ENCODE measurements around the gene PNMA8A.
"Not testable (repeated sequence)": the region's sequence is repeated elsewhere in the genome, so short reads cannot be mapped to it uniquely, and the experiment has no call there.

PNMA8A gene

DNA sequence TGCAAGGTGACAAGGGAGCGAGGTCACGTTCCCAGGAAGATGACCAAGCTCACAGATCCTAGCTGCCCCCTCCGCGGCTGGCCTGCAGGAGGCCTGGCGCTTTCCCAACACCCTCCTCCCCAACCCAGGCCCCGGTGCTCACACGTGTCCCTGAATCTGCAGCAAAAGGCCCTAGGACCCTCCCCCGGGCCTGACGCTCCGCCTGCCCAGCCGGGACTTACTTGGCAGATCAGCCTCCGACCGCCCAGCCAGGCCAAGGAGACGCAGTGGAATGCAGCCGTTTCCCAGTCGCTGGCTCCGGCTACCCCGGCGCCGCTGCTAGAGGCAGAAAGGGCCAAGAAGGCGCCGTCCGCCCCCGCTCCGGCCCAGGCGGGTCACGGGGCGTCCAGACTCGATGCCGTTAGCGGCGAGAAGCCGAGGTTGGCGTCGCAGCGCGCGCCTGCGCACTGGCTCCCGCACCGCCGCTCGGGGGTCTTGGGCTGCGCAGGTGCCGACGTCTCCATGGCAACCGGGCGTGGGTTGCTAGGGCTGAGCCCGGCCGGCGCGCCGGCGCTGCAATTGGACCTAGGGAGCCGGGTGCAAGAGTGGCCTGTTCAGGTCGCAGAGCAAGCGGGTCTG, at the start of gene PNMA8A:
PNMA8A (minus strand) TSS at position 448 of the 618 bp plus-strand sequence. CDS start 528 bp downstream, outside the sequence.
- no peak for DNase-seq

DNA sequence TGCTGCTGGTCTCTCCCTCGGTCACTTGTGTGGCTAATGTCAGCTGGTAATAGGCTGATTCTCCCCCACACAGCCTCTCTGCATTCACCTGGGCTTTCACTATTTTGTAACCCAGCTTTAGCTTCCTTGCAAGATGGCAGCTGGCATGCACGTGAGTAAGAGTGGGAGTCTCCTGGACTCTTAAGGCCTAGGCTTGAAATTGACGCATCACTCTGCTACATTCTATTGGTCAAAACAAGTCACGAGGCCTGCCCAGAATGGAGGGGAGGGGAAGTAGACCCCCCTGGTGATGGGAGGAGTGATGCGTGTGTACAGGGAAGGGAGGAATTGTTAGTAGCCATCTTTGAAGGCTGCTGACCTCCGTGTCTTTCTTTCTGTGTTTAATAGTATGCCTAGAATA, 49.3 kb upstream of the PNMA8A start:
- no peak for DNase-seq

DNA sequence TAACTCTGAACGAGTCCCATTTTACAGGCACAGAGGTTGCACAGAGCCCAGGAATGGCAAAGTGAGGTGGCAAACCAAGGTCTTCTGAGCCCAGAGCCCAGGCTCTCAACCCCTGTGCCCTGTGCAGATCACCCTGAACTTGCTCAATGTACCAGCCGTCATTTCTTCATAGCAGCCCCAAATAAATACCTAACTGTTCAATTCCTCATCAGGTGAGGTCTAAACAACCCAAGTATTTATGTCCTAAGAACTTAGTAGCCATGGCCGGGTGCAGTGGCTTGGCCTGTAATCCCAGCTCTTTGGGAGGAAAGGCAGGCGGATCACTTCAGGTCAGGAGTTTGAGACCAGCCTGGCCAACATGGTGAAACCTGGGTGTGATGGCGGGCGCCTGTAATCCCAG, 46.1 kb upstream of the PNMA8A start:
- DNase-seq: no peak

DNA sequence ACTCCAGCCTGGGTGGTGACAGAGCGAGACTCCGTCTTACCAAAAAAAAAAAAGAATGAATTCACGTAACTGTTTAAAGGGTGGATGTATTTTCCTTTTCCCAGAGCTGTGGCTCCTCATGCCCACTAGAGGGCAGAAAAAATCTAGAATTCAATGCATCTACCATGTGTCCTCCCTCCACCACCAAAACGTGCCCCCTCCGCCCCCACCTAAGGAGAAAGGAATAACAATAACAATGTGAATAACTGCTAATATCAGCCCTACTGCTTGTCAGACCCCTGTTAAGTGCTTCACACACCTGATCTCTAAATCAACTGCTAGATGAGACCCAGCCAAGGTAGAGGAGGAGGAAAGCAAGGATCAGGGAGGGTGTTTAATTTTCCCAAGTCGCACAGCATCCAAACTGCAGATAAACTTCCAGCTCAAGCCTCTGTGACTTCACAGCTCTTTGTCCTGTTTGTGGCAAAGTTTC, 44.6 kb upstream of the PNMA8A start:
- DNase-seq: peak; percentile 39

GRCh38 chr19:46515290-46515609, 43.9 kb upstream of the PNMA8A start:
- DNase-seq: no peak

- no peak for DNase-seq
Observed at GRCh38 chr19:46514589-46515289, 43.4 kb upstream of the PNMA8A start.

DNA sequence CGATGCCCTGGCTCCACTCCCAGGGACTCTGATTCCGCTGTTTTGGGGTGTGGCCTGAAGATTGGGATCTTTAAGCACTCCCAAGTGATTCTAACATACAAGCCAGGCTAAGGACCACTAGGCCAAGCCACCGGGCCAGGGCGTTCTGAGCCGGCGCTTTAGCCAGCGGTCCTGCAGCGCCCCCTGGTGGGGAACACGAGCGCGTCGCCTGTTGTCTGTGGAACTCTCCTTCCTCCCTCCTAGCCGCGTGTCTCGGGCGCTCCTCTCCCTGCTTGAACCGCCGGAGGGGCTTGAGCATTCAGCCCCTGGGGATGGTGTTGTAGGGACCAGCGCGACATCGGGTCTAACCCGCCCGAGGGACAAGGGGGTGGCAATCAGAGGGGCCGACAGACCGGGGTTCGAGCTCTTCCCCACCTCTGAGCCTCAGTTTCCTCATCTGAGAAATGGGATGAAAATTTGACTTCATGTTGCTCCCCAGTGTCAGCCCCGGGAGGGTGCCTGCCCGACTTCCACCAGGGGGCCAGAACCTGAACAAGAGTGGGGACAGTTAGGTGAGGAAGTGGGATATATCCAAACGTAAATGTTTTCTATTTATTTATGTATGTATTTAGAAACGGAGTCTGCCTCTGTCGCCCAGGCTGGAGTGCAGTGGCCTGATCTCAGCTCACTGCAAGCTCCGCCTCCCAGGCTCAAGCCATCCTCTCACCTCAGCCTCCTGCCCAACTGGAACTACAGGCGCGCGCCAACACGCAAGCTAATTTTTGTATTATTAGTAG, 42.3 kb upstream of the PNMA8A start:
- DNase-seq: peak; percentile 83

DNA sequence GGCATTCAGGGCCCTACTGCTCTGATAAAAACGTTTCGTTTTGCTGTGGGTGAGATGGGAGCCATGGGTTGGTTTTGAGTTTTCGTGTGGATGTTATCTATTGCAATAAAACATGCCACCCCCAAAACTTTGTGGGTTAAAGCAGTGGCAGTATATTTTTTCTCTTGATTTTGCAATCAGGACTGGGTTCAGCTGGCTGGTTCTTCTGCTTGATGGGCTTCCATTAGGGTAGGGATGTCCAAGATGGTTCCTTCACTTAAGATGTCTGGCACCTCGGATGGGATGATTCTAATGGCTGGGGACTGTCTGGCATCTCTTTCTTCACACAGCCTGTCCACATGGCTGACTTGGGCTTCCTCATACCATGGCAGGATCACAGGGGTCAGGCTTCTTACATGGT, 39.9 kb upstream of the PNMA8A start:
- DNase-seq: no peak

GRCh38 chr19:46508206-46508605, 36.8 kb upstream of the PNMA8A start:
- no peak for DNase-seq

DNA sequence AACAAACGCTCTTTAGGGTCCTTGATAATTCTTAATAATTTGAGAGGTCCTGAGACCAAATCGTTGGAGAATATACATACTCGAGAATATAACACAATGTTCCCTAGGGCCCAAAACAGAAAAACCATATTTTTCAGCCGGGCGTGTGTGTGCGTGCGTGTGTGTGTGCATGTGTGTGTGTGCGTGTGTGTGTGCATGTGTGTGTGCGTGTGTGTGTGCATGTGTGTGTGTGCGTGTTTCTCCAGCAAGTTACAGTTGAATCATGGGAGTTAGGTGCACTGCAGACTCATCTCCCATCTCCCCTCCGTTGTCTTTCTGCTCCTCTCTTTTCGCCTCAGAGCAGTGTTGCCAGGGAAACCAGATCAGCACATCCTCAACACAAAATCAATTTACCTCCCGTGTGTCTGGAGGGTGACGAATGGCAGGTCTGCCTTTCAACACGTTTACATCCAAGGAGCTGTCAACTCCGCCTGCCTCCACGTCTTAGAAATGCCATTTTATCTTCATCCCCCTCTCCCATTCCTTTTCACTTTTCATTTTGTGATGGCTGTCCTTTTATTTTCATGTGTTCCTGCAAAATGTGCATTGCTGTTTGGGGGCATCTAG, 32.6 kb upstream of the PNMA8A start:
- DNase-seq: no peak

DNA sequence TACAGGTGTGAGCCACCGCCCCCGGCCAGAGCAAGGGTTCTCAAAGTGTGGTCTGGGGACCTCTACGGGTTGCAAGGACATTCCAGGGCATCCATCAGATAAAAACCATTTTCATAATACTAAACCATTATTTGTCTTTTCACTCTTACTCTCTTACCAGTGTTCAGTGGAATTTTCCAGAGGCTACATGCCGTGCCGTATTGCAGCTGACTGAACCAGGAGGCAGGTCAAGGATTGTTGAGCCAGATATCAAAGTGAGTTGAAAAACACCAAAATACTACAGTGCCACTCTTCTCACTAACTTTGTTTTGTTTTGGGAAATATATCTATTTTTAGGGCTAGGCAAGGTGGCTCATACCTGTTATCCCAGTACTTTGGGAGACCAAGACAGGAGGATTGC, 31.5 kb upstream of the PNMA8A start:
- DNase-seq: no peak

DNA sequence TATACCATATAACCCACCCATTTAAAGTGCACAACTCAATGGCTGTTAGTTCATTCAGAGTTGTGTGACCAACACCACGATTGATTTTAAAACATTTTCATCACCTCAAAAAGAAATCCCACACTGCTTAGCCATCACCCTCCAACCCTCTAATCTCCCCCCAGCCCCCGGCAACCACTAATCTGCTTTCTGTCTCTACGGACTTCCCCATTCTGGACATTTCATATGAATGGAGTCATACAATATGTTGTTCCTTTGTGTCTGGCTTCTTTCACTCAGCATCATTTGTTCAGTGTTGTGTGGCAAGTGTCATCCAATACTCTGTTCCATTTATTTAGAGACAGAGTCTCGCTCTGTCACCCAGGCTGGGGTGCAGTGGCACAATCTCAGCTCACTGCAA, 28.3 kb upstream of the PNMA8A start:
- no peak for DNase-seq

- DNase-seq: no peak
Observed at GRCh38 chr19:46497773-46498172, 26.4 kb upstream of the PNMA8A start.

DNA sequence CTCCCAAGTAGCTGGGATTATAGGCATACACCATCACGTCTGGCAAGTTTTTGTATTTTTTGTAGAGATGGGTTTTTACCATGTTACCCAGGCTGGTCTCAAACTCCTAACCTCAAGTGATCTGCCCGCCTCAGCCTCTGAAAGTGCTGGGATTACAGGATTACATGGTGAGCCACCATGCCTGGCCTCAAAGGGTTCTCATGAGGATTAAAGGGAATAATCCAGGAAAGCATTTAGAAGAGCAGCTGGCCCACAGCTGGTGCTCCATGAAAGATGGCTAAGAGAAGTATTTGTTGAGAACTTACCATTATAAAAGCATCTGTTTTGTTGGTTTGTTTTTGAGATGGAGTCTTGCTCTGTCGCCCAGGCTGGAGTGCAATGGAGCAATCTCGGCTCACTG, 25.5 kb upstream of the PNMA8A start:
- not testable (repeated sequence) for DNase-seq

DNA sequence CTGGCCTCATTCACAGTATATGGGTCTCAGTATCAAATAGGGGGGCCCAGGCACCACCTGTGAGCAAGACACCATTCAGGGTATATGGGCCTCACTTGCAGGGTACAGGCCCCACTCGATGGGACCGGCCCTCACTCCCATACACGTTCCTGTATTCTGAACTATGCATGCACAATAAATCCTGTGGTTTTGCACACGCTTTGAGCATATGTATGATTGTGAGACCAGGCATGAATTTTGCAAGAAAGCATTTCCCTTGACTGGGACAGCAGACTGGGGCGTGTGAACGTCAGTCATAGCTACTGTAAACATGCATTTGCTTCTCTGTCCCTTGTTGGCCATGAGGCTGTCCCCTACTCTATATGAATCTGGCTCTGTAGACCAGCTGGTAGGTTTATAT, 24.9 kb upstream of the PNMA8A start:
- DNase-seq: no peak

GRCh38 chr19:46495786-46496099, 24.4 kb upstream of the PNMA8A start, which contains the start of gene PNMA8B:
TSS of gene PNMA8B (minus strand) at chr19:46495867. CDS start at chr19:46495465, 402 bp downstream.
- peak; percentile 47 for DNase-seq

DNA sequence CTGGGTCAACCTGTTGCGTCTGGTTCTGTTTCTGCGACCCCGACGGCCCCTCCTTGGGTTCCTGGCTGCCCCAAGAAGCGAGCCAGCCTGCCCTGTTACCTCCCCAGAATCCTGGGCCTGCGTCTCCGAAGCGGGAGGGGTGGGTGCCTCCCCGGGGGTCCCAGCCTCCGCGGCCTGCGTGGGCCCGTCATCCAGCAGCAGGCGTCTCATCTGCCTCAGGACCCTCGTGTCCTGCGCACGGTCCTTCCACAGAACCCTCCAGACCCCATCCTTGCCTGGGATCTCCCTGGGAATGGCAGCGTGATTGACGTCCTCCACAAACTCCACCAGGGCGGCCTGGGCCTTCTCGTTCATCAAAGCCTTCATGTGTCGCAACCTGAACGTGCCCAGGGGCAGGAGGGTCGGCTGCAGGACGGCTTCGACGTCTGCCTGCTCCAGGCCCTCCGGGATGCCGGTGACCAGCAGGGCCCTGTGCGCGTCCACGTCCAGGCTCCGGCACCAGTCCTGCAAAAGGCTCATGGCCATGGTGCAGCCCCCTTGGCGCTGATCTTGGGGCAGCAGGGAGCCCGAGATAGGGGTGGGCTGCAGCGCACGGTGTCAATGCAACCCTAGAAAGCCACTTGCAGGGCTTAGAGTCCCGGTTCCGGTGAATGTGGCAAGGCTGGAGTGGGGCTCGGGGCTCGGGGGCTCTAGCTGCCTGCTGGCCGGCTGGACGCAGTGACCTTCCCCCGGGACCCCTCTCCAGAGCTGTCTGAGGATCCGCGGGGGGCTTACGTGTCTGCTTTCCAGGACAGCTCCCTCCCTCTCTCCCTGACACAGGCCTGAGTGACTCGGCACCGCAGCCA, 23.8 kb upstream of the PNMA8A start:
- no peak for DNase-seq

DNA sequence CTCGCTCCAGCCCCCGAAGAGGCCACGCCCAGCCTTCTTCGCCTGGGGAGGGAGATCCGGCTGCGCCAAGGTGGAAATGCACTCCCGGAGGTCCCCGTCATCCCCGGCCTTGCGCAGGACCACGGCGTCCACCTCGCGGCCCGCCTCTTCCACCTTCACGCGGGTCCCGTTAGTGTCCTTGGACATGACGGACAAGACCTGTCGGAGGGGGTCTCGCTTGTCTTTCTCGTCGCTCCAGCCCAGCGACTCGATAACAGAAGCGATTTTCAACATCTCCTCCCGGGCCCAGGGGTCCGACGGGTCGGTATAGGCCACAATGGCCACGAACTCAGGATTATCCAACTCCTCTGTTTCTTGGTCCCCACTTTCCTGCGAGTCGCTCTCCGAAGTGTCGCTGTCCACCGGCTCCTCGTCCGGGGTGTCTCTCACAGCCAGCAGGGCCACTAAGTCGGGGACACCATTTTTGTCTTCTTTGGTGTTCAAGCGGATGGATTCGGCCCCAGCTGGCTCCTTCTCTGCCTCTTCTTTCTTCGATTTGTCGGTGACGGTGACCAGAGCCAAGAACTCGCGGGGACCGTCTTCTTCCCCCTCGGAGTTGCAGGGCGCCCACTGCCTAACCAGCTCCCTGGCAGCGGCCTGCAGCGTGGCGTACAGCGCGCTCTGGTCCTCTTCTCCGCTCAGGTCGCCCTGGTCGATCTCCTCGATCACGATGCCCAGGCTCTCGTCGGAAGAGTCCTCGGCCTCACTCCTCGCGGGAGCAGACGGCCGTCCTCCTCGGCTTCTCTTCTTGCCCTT, 23.0 kb upstream of the PNMA8A start:
- no peak for DNase-seq

DNA sequence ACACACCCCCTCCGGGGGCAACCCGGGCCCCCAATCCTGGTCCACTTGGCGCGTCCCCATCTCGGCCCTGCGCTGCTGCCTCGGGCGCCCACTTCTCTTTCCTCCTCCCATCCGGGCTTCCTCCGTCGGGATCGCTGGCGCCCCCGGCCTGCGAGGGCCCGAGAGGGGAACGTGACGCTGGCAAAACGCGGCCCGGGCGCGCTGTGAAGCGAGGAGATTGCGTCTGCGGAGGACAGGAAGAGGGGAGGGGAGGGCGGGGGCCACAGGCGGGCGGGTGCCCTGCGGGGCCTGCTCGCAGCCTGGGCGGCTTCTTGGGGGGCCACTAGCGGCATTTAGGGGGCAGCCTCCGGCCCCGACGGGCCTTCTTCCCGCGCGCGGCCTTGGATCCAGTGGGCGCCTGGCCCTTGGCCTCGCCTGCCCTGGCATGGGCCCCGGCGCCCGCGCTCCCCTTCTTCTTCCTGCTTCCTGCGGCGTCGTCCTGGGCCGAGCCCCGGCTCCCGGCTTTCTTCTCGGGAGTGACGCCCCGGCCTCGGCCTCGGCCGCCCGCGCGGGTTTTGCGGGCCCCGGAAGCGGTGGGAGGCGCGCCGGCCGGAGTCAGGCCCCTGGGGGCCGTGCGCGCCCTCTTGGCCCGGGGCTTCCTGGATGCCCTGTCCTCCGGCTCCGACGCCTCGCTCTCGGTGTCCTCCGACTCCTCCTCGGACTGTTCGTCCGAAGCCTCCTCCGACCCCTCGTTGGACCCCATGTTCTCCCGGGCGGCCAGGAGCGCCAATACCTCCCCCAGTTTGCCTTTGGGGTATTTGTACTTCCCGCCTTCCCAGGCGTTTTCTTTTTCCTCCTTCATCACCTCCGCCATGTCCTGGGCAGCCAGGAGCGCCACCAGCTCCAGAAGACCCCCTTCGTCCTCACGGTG, 22.1 kb upstream of the PNMA8A start:
- DNase-seq: no peak

- DNase-seq: no peak
Observed at GRCh38 chr19:46492841-46493235, 21.5 kb upstream of the PNMA8A start.

Measured in activated CD4-positive, alpha-beta T cell treated with anti-CD3 and anti-CD28 coated beads, Interleukin-2, Interleukin-6, amounts not matched to agents 100 ng/mL and 50 ng/mL, durations not matched to agents 16 hours and 8 hours (primary cell).